ENCODE data around the gene NXN. TPM values are rescaled to one million over a fixed set of nuclear protein-coding genes. Genes with fewer than 3 reads are reported as not detected.

NXN gene
- total RNA-seq: 0.24 and 0.31 TPM in 2 replicates

DNA sequence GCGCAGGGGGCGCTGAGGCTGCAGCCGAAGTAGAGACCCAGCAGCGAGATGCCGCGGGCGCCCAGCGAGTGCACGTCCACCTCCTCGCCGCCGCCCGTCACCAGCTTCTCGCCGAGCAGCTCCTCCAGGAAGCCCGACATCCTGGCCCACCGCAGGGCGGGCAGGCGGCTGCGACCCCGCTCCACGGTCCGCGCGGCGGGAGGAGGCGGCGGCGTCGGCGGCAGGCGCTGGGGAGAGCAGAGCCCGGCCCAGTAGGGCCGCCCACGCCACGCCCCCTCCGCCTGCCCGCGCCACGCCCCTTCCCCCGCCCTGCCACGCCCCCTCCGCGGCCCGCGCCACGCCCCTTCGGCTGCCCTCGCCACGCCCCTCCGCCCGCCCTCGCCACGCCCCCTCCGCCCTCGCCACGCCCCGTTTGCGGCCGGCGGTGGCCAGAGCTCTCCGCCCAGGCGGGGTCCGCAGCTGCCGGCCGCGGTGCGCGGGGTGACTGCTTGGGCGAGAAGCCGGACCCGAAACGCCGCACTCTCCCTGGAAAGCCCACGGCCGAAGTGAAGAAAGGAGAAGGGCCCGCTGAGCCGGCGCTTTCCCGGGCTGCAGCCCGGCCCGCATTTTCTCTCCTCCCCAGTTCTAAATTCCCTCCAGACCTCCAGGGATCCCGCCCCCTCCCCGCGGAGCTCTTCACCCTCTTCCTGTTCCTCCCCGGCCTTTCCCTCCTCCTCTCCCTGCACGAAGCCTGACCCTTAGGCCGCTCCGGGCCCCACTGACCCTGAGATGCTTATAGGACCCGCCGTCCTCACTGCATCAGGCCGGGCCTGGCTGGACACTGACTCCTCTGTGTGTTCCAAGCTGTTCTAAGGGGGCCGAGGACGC lies at the start of gene NXN:
TSS of gene NXN (minus strand) at position 238 of the 867 bp plus-strand sequence.
- Mint-ChIP-seq H3K27me3 (ENCODE audit: insufficient read depth) (peaks cover 33% of the 10 kb centered on the region), H3K27ac (peak within 1 kb of the TSS; percentile 55), H3K36me3 (ENCODE audit: low read depth) (no peaks in the 10 kb centered on the region), H3K9me3 (no peaks in the 10 kb centered on the region), H3K4me1 (ENCODE audit: low read depth) (peaks cover 14% of the 10 kb centered on the region), H3K4me3 (peak within 1 kb of the TSS; percentile 78)
- peak; percentile 81 for DNase-seq (ENCODE audit: low spot score)
- intact Hi-C loops (cut with micrococcal nuclease): loop anchor here (5.0 kb wide), 1 partner anchor 837 kb away; a partner anchor contains a TSS

GRCh38 chr17:1027044-1027443 lies 47.5 kb upstream of the NXN start:
- intact Hi-C loops (cut with micrococcal nuclease): no loop called here
- DNase-seq (ENCODE audit: low spot score): no peak
- Mint-ChIP-seq H3K4me3 (no peak overlapping the region), H3K27me3 (ENCODE audit: insufficient read depth) (no peaks in the 10 kb centered on the region), H3K4me1 (ENCODE audit: low read depth) (no peaks in the 10 kb centered on the region), H3K9me3 (no peaks in the 10 kb centered on the region), H3K27ac (no peak overlapping the region), H3K36me3 (ENCODE audit: low read depth) (peaks cover 3% of the 10 kb centered on the region)

DNA sequence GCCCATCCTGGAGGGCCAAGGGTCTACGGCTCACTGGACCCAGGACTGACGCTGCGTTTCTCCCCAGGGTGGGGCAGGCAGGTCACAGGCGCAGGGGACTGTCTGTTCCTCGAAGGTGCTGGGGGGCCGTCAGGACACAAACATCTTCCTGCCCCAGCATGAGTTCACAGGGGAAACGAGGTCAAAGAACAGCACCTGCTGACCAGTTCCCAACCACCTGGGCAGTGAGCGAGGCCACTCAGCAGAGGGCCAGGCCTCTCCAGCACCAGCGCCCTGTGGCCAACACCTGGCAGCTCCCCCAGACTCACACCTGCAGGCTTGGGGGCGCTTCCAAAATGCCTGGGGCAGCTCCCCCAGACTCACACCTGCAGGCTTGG lies 47.0 kb upstream of the NXN start:
- no peak overlapping the region for H3K4me3 Mint-ChIP-seq
- H3K27ac Mint-ChIP-seq: no peak overlapping the region
- no peaks in the 10 kb centered on the region for H3K27me3 Mint-ChIP-seq (ENCODE audit: insufficient read depth)
- no peak for DNase-seq (ENCODE audit: low spot score)
- intact Hi-C loops (cut with micrococcal nuclease): no loop called here
- H3K4me1 Mint-ChIP-seq (ENCODE audit: low read depth): no peaks in the 10 kb centered on the region
- peaks cover 3% of the 10 kb centered on the region for H3K36me3 Mint-ChIP-seq (ENCODE audit: low read depth)
- H3K9me3 Mint-ChIP-seq: no peaks in the 10 kb centered on the region

DNA sequence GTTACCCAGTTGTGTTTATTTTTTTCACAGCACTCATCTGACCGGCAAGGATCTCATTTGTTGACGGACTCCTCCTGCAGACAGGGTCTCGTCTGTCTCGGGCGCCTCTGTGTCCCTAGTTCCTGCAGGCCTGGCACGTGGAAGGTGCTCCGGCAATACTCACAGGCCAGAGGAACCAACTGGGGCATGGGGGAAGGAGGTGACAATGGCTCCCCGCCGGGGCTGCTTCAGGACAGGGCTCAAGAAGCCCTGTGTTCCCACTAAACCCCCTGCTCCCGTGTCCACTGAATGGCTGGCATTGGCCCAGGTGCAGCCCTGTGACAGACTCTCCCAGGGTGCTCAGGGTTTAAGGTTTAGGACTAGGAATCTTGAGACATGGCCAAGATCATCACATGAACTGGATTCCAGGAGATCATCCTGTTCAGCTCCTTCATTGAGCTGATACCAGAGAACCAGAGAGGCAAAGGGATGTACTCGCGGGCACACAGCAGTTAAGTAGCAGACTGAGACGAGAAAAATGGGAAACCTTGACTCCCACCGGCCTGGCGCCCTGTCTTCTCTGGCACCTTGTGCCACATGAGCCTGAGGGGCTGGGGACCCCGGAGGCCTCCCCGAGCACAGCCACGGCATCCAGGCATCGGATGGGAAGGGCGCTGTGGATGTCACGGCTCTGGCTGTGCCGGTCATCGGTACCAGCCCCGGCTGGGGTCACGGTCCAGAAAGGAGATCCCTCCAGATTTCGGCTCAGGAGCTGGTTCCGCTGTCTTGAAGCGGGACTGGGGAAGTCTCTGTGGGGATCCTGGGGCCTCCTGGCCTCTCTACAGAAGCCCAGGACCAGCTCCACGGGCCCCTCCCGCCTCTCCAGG lies 46.4 kb upstream of the NXN start:
- no peaks in the 10 kb centered on the region for H3K27me3 Mint-ChIP-seq (ENCODE audit: insufficient read depth)
- DNase-seq (ENCODE audit: low spot score): no peak
- intact Hi-C loops (cut with micrococcal nuclease): no loop called here
- no peaks in the 10 kb centered on the region for H3K9me3 Mint-ChIP-seq
- no peak overlapping the region for H3K27ac Mint-ChIP-seq
- H3K36me3 Mint-ChIP-seq (ENCODE audit: low read depth): peaks cover 3% of the 10 kb centered on the region
- H3K4me1 Mint-ChIP-seq (ENCODE audit: low read depth): no peaks in the 10 kb centered on the region
- H3K4me3 Mint-ChIP-seq: no peak overlapping the region

DNA sequence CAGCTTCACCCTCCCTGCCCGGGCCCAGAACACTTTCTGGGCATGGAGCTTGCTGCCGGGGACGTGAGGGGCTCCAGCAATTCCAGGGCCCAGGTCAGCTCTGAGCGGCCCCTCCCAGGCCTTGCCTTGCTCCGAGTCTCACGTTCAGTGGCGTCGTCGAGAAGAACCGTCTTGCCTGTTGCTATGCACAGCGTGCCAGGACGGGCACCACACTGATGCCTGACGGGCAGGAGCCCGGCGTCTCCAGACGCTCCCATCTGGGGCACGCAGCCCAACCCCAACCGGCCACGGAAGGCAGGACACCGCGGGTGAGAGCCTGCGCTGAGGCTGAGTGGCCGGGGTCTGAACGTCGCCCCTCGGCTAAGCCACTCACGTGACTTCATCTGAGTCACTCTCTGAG lies 44.5 kb upstream of the NXN start:
- intact Hi-C loops (cut with micrococcal nuclease): no loop called here
- Mint-ChIP-seq H3K27me3 (ENCODE audit: insufficient read depth) (no peaks in the 10 kb centered on the region), H3K36me3 (ENCODE audit: low read depth) (peaks cover 3% of the 10 kb centered on the region), H3K4me1 (ENCODE audit: low read depth) (no peaks in the 10 kb centered on the region), H3K9me3 (no peaks in the 10 kb centered on the region), H3K4me3 (no peak overlapping the region), H3K27ac (no peak overlapping the region)
- no peak for DNase-seq (ENCODE audit: low spot score)

- no peak for DNase-seq (ENCODE audit: low spot score)
- Mint-ChIP-seq H3K4me1 (ENCODE audit: low read depth) (no peaks in the 10 kb centered on the region), H3K4me3 (no peak overlapping the region), H3K27ac (no peak overlapping the region), H3K36me3 (ENCODE audit: low read depth) (peaks cover 3% of the 10 kb centered on the region), H3K9me3 (no peaks in the 10 kb centered on the region), H3K27me3 (ENCODE audit: insufficient read depth) (no peaks in the 10 kb centered on the region)
- intact Hi-C loops (cut with micrococcal nuclease): no loop called here
Observed at GRCh38 chr17:1022278-1023024, 42.9 kb upstream of the NXN start.

DNA sequence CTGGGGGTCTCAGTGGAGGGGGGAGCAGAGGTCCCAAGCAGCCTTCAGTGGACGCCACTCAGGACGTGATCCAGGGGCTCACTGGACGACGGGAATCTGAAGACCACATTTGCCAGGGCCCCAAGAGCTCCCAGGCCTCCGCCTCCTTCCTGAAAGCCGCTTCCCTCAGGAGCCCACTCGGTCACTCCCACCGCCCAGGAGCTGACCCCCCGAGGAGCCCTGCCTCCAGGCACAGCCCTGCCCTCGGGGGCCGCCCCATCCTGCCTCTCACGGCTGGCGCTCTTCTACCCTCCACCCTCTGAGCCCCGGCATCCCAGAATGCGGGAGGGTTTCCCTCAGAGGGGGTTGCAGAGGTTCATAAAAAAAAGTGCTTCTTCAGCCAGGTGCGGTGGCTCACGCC lies 41.6 kb upstream of the NXN start:
- Mint-ChIP-seq H3K27ac (no peak overlapping the region), H3K27me3 (ENCODE audit: insufficient read depth) (no peaks in the 10 kb centered on the region), H3K36me3 (ENCODE audit: low read depth) (peaks cover 3% of the 10 kb centered on the region), H3K9me3 (no peaks in the 10 kb centered on the region), H3K4me3 (no peak overlapping the region), H3K4me1 (ENCODE audit: low read depth) (no peaks in the 10 kb centered on the region)
- no peak for DNase-seq (ENCODE audit: low spot score)
- intact Hi-C loops (cut with micrococcal nuclease): no loop called here

GRCh38 chr17:1019451-1019850 lies 39.9 kb upstream of the NXN start:
- Mint-ChIP-seq H3K4me3 (no peak overlapping the region), H3K36me3 (ENCODE audit: low read depth) (no peaks in the 10 kb centered on the region), H3K9me3 (no peaks in the 10 kb centered on the region), H3K27me3 (ENCODE audit: insufficient read depth) (no peaks in the 10 kb centered on the region), H3K27ac (no peak overlapping the region), H3K4me1 (ENCODE audit: low read depth) (no peaks in the 10 kb centered on the region)
- no peak for DNase-seq (ENCODE audit: low spot score)
- intact Hi-C loops (cut with micrococcal nuclease): no loop called here

DNA sequence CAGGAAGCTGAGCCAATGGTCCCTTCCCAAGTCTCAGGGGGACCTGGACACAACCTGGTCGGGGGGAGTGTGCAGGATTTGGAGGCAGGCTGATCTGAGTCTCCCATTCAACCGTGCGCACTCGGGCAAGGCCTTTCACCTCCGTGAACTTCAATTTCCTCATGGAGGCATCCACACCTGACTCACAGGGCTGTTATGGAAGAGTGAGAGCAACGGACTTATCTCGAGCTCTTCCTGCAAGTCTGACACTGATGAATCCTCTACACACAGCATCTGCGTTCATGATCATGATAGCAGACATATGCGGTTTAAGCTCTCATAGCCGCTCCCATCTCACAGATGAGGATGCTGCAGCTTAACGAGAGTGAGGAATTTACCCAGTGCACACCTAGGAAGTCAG lies 39.0 kb upstream of the NXN start:
- no peaks in the 10 kb centered on the region for H3K36me3 Mint-ChIP-seq (ENCODE audit: low read depth)
- H3K9me3 Mint-ChIP-seq: no peaks in the 10 kb centered on the region
- no peak overlapping the region for H3K4me3 Mint-ChIP-seq
- H3K4me1 Mint-ChIP-seq (ENCODE audit: low read depth): no peaks in the 10 kb centered on the region
- H3K27ac Mint-ChIP-seq: no peak overlapping the region
- no peak for DNase-seq (ENCODE audit: low spot score)
- intact Hi-C loops (cut with micrococcal nuclease): no loop called here
- H3K27me3 Mint-ChIP-seq (ENCODE audit: insufficient read depth): no peaks in the 10 kb centered on the region

DNA sequence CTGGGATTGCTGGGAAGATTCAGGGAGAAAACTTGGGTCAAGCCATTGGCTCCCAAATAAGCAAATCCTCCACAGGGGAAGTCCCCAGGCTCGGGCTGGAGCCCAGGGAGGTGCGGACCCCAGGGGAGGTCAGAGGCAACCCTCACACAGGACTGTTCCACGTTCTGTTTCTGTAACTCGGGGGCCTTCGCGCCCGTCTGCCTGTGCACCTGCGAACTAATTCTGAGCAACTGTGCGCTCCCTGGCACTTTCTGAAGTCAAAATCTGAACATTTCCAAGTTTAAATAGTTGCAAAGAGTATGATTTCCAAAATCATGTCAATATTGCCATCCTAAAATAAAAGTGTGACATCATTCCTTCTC lies 34.1 kb upstream of the NXN start:
- Mint-ChIP-seq H3K36me3 (ENCODE audit: low read depth) (no peaks in the 10 kb centered on the region), H3K27me3 (ENCODE audit: insufficient read depth) (no peaks in the 10 kb centered on the region), H3K4me1 (ENCODE audit: low read depth) (no peaks in the 10 kb centered on the region), H3K27ac (no peak overlapping the region), H3K4me3 (no peak overlapping the region), H3K9me3 (no peaks in the 10 kb centered on the region)
- intact Hi-C loops (cut with micrococcal nuclease): no loop called here
- DNase-seq (ENCODE audit: low spot score): no peak

DNA sequence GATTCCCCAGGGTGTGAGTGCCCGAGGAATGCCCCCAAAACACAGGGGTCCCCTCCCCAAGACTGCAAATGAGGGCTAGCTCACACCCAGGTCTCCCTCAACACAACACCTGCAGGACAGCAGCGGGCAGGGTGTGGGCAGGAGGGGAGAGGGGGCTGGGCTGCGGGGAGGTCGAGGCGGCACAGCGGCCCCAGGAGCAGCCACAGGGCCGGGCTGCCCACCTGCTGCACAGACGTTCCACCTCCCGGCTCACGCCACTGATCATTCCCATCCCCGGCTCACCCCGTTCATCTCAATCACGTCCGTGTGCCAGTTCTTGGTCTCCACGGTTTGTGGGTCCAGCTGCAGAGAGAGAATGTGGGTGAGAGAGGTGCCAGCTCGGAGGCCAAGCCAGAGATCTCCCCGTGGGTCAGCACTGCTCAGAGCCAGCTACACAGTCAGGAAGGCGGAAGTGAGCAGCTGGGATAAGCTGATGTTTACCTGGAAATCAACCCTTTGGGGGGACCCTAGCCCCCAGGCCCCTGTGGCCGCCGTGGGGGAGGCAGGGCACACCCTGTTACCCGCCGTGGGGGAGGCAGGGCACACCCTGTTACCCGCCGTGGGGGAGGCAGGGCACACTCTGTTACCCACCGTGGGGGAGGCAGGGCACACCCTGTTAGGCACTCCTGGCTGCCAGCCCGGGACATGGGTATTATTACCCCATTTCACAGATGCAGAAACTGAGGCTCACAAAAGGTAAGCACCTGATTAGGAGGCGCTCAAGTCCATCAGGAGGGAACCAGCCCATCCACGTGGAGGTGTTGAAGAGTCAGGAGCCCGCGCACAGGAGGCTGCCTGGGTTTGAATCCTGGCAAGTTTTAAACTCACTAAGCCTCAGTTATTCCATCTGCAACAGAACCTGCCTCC lies 33.5 kb upstream of the NXN start:
- Mint-ChIP-seq H3K36me3 (ENCODE audit: low read depth) (no peaks in the 10 kb centered on the region), H3K9me3 (no peaks in the 10 kb centered on the region)

More for the DNA sequence above, 33.5 kb upstream of the NXN start:
- Mint-ChIP-seq H3K27me3 (ENCODE audit: insufficient read depth) (no peaks in the 10 kb centered on the region), H3K27ac (no peak overlapping the region), H3K4me3 (no peak overlapping the region), H3K4me1 (ENCODE audit: low read depth) (no peaks in the 10 kb centered on the region)
- intact Hi-C loops (cut with micrococcal nuclease): no loop called here
- DNase-seq (ENCODE audit: low spot score): no peak

Measured in activated T-helper 1 cell treated with anti-CD3 and anti-CD28 coated beads, Interleukin-12 subunit alpha, Interleukin-12 subunit beta, Interleukin-2, Interleukin-4 antibody, amounts not matched to agents 30 ng/mL and 10 ng/mL and 1 ng/mL, durations not matched to agents 14 hours and 24 hours and 36 hours (primary cell).